NCI-H748 (cell line): ENCODE data around the gene PROM1.

Source experiments
- DNase-seq: peaks from one replicate; lab custom pipeline; 2025; ENCODE audit not compliant: unreplicated experiment; lab: John Stamatoyannopoulos, UW

PROM1 gene

DNA sequence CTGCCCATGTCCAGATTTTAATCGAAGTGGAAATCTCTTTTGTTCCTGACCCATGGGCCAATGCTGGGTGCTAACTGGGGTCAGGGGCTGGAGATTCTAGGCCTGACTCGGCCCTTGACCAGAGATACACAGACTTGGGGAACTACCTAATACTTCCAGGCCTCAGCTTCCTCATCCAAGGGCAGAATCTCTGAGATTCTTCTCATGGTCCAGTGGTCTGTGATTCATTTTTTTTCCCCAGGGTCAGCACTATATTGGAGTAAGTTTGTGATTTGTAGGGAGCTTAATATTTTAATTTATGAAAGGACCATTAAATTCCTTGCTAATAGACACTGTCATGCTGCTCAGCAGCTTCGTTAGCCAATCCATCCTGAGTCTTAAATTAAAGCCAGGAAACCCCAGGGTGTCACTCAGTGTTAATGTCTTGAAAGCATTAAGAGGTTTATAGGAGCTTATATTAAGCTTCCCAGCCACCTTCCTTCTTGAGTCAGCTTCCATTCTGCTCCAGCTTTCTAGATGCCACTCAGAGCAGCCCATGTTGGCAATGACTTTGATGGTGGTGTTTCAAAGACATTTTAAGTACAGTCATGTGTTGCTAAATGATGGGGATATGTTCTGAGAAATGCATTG, 27.0 kb upstream of the PROM1 start:
- DNase-seq, result no peak

DNA sequence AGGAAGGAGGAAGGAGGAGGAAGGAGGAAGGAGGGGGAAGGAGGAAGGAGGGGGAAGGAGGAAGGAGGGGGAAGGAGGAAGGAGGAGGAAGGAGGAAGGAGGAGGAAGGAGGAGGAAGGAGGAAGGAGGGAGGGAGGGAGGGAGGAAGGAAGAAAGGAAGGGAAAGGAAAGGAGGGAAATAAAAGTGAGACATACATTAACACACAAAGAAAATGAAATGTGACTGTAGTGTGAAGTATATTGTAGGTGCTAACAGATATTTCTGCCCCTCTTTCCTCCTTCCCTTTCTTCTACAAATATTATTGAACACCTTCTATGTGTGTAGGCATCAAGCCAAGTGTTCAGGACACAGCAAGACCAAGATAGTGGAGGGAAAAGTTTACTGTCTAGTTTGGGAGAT, 26.4 kb upstream of the PROM1 start:
- no peak for DNase-seq

DNA sequence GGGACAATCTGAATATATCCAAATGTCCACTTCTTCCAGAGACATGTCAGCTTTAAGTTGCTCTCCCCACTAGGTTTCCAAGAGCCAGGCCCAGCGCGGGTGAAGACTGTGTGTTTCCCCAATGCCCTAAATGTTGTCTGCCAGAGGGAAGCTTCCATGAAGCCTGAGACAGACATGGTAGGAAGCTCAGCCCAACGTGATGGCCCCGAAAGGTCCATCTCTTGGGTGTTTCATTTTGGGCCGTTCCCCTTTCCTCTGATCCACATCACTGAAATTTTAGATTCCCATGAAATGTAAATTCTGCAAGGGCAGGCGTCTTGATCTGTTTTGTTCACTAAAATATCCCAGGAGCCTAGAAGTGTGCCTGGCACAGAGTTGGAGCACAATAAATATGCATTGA, 25.4 kb upstream of the PROM1 start:
- DNase-seq, result no peak

DNA sequence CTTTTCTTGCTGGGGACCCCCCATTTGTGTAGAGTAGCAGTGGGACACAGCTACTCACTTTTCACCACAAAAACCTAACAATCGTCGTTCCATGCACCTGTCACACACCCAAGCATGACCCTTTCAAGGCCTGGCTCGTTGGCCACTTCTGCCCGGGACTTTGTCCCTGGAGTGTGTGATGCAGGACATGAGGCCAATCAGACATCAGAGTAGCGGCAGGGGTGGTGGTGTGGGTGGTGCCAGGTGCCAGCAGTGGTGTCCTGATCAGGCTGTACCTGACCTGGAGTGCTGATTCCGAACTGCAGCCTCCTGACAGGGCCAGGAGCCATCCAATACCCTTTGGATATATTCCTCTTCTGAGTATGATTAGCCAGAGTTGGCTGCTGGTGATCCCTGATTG, 23.1 kb upstream of the PROM1 start:
- no peak for DNase-seq

DNA sequence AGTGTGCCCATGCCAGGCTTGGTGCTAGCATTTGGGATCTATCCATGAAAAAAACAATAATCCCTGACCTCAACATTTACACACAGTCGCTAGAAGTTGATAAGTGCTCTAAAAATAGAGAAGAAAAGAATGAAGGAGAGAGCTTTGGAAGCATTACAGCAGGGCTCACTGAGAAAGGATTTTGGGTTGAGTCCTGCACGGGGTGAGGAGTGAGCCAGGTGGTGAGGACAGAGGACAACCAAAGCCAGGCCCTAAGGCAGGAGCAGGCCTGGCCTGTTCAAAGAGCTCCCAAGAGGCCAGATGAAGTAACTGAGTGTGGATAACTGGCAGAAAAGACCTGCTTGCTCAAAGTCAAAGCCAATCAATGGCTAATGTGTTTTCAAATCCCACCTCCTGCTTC, 20.7 kb upstream of the PROM1 start:
- DNase-seq, result no peak

DNA sequence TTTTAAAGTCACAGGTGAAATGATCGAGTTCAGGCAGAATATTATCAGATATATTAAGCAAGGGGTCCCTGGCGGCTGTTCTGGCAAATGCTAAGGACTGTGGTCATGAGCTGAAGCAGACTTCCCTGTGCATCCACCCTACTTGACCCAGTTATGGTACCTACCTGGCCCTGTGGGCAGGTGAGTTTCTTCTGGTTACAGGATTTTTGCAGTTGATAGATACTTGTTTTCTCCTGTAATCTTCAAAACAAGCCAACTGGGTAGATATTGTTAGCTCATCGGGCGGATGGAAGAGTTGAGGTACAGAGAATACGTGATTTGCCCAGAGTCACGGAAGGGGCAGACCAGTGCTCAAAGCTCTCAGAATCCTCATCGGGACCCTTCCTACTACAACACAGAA, 18.5 kb upstream of the PROM1 start:
- no peak for DNase-seq

DNA sequence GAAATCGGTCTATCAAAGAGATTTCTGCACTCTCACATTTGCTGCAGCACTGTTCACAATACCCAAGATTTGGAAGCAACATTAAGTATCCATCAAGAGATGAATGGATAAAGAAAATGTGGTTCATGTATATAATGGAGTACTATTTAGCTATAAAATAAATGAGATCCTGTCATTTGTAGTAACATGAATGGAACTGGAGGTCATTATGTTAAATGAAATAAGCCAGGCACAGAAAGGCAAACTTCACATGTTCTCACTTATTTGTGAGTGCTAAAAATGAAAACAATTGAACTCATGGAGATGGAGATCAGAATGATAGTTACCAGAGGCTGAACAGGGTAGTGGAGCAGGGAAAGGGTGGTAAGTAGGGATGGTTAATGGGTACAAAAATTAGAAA, 17.0 kb upstream of the PROM1 start:
- no peak for DNase-seq

DNA sequence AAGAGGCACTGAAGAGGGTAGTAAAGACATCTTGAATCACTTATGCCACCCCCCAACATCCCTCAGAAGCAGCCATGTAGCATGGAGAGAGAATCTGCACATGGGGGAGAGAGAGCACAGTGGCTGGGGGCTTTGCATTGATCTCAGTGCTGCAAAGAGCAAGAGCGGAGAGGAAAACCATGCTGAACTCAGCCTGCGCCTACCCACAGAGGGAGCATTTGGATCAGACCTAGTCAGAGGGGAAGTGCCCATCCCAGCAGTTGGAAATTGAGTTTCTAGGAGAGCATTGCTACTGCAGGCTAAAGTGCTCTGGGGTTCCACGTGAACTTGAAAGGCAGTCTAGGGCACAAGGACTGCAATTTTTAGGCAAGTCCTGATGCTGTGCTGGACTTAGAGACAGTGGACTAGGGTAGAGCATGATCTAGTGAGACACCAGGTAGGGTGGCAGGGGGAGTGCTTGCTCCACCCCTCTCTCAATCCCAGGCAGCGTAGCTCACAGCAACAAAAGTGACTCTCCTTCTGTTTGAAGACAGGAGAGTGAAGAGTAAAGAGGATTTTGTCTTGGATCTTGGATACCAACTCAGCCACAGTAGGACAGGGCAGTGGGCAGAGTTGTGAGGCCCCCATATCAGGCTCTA, 9.0 kb upstream of the PROM1 start:
- DNase-seq, result no peak

DNA sequence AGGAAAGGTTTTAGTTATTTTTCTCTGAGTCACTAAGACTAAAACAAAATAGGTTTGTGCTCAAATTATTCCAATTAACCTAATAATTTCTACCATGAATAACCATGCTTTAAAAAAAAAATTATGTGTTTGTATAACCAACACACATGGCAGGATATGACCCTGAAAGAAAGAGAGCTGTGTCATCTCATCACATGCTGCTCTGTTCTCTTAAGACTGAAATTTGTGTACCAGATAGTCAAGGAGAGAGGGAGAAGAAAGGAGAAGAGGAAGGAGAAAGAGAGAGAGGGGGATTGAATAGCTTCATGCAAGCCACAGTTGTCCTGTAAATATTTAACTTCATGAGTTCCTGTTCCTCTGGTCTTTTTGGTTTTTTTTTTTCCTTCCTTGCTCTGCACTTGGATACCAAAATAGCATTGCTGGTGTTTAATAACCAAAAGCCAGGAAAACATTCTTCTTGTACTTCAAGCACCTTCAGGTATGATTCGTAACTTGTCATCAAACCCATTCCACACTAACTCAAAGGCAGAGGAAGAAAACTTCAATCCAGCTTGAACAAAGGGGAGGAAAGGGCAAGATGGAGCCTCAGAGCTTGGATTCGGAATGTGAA, 6.4 kb upstream of the PROM1 start:
- DNase-seq, result no peak

DNA sequence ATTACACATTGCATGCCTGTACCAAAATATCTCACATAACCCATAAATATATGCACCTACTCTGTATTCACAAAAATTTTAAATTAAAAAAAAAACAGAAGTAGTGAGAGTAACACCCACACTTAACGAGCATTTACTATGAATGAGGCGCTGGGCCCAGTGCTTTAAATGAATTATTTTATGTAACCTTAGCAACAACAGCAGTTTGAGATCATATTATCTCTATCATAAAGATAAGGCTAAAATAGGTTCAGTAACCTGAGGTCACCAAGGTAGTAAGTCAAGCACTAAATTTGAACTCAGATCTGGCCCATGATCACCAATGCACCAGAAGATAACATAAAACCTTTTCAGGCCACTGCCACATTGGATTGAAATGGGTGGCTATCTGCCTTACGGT, 5.3 kb upstream of the PROM1 start:
- no peak for DNase-seq

DNA sequence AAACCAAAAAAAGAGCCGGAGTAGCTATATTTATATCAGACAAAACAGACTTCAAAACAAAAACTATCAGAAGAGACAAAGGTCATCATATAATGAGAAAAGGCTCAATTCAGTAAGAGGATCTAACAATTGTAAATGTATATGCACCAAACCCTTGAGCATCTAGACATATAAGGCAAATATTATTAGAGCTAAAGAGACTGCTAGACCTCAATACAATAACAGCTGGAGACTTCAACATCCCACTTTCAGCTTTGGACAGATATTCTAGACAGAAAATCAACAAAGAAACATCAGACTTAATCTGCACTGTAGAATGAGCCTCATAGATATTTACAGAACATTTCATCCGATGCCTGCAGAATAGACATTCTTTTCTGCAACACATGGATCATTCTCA, 4.8 kb upstream of the PROM1 start:
- no peak for DNase-seq

DNA sequence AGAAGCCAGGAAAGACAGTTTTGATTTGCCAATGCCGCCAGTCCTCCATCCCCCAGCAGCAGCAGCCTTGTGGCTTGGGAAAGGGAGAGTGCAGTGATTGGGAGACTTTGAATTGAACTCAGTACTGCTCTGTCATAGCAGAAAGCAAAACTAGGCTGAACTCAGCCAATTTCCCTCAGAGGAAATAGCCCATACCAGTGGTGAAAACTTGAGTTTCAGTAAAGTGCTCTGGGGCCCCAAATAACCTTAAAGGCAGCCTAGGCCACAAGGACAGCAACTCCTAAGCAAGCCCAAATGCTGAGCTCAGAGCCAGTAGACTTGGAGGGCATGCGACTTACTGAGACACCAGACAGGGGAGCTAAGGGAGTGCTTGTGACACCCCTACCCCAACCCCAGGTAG, 2.0 kb upstream of the PROM1 start:
- DNase-seq, result no peak

DNA sequence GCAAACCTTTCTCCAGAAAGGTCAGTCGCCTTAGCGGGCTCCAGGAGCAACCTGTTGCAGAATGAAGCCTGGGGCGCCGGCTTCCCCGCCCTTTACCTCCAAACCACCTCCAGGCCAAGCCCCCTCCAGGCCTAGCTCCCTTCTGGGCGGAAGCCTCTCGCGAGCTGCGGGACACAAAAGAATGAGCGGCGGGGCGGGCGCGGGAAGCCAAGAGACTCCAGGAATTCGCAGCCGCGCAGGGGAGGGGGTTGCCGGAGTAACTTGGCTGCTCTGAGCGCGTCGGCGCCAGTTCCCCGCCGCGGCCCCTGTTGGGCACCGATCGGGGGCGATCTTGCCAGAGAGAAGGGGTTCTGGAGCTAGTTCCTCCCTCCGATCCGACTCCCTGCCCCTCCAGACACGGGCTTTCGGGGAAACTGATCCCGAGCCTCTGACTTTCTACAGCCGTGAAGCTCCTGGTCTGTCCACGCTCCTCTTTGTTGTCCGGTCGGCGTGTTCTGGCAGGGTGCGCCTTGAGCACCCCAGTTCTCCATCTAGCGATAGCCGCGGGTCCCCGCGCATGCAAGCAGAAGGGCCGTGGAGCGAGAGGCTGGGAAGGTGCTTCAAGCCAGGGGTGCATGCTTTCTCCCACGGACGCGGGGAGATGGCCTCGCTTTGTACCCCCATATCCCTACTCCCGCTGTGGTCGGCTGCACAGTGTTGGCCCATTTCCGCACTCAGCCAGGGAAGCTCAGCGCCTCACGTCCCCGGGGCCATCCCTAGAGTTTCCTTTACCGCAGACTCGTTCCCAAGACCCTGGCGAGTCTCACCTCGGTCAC, 1.2 kb downstream of the PROM1 start:
- DNase-seq, result peak; percentile 60

DNA sequence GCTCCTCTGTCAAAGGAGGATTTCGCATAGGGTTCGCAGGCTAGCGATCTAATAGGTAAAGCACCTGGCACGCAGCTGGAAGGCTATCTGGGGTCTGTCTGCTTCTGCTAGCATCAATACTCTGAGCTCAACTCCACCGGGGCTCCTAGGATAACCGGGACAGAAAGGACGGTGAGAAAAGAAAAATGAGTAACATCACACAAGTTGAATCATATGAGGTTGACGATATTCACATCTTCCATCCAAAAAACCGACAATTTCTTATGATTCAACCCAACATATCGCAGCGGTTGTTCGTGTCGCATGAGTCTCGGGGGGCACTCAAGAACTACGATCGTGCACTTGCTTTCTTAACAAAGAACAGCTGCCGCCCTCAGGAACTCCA, 1.8 kb downstream of the PROM1 start:
- DNase-seq, result peak; percentile 9

DNA sequence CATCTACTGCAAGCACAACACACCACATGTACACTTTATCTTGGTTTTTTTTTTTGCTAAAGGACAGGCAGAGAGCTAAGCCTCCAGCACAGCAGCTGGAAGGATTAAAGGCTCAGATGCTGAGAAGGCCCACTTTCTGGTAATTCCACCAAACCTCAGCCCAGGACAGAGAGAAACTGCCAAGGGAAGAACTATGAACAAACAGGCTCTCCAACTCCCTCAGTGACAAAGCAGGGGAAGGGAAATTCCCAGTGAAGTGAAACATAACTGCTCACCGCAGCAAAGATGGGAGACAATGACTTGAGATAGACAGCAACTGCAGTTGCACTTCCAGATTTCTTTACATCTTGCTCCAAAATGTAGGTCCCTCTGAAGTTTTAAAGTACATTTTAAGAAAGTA, 4.8 kb downstream of the PROM1 start:
- no peak for DNase-seq

DNA sequence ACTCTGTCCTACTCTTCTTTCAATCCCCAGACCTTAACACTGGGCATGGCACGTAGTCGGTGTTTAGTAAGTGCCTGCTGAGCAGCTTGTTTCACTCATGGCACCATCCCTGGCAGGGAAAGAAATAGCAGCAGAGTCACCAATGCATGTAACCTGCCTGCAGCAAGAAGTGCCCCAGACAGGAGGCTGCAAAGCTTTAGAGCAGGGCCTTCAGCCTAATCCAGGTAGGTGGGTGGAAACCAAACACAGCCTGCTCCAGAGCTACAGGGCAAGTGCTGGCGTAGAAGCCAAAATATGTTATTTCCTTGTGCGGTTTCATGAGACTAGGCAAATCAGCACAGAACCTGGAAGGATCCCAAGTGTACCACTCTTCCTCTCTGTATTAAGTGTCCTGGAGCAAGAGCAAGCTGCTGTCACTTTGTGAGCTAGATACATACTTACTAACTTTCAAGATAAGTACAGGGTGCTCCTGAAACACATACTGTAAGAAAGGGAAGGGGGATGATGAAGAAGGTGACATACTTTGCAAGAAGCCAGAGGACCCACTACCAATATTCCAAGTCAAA, 5.5 kb downstream of the PROM1 start:
- no peak for DNase-seq

DNA sequence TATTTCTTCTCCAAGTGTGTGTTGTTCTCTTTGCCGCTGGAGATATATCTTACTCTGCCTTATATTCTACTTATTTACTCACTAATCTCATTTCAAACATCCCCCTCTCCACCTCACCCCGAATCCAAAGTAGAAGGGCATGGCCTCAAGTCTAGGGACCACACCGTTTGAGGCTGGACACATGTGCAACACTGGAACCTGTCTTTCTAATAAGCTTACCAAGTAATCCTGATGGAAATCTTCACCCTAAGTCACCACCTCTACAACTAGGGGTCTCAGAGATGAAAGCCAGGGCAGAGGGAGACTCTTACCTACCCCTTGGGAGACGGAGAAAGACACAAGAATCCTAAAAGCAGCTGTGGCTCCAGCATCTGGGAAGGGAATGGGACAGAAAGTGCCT, 6.0 kb downstream of the PROM1 start:
- DNase-seq, result no peak

DNA sequence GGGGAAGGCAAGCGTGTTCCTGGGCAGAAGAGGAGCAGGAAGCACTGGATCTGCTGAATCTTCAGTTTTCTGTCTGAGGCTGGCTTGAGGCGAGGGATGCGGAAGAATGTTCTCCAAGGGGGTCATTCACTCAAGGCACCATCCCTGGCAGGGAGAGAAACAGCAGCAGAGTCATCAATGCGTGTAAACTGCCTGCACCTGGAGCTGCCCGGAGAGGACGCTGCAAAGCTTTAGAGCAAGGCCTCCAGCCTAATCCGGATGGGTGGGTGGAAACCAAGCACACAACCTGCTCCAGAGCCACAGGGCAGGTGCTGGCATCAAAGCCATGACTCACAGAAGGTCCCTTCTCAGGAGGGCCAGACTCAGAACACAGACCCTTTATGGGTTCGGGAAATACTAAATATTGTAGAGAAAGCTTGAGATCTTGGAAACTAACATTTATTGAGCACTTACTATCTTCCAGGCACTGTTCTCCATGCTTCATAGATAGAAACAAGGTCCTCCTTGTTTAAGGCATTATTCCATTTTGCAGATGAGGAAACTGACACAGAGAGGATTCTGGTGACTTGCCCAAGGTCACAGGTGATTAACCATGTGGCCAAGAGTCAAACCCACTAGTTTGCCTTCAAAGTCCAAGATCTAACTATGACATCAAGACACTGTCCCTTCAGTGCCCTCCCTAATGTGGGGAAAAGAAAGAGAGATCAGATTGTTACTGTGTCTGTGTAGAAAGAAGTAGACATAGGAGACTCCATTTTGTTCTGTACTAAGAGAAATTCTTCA, 7.7 kb downstream of the PROM1 start:
- DNase-seq, result no peak

DNA sequence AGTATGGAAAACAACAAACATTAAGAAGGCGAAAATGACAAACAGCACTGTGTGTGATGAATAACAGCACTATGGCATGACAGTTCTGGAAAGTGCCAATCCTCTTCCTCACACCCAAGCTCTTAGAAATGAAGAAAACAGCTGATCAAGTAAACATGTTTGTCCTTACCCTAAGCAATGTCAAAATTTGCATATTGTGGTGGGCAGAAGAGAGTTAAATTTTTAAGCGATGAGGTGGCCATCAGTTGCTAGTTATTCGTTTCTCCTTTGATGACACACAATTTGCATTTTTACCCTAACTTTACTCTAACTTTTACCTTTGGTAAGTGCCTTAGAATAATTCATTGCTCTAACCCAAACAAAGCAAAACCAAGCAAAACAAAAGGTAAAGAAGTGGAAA, 8.8 kb downstream of the PROM1 start:
- no peak for DNase-seq

DNA sequence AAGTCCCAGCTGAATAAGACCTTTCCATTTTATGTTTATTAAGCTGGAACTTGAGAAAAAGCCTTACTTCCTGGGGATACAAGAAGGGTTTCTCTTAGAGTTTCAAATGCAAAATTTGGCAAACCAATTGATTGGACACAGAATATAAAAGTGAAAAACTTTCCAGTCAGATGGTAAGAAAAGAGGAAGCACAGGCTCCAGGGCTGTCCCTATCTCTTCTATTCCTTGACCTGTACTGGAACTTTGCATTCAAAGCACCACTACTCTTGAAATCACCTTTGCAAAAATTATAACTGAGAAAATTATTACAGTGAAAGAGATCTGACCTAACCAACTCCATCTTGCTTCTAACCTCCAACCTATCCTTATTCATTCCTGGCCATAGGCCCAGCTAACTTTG, 11.7 kb downstream of the PROM1 start:
- no peak for DNase-seq

DNA sequence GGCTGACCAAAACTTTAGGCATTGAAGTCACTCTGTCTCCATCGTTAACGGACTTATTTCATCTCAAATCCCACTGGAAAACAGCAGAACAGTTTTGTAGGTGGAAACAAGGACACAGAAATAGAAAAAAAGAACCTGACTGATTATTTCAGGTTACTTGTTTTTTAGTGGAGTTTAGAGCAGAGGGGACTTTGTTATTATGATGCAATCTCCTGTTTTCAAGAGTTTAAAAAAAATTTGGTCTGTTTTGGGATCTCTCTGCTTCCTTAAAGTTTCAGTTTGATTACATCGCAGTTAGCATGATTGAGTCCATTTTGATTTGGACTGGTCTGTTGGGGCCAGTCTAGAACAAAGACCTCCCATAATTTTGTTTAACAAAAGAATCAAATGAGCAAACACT, 13.6 kb downstream of the PROM1 start:
- no peak for DNase-seq
